Upper lobe of left lung (tissue), 4 donors: ENCODE results near the gene ACAD9.

Experiments used
- POLR2AphosphoS5 ChIP-seq, 2 donors: sonication (generic); formaldehyde crosslinking; IDR thresholded peaks; one replicate each; pipeline ENCODE4 v1.5.1; 2017; ENCODE audit warnings: antibody characterized with exemption in 2 of 2
- TF ChIP-seq, protein P1 (sequence below), 6 experiments: fragments of 450-650 bp in 4 of 6; fragments of 200-600 bp in 2 of 6; sonication (generic) in 2 of 6; IDR thresholded peaks; one replicate each; pipeline ENCODE4 v1.5.1; 2016 to 2019; ENCODE audit warnings: antibody characterized with exemption in 6 of 6

GRCh38 chr3:128859630-128860029, 19.8 kb upstream of the ACAD9 start:
- TF ChIP-seq, protein P1, sequence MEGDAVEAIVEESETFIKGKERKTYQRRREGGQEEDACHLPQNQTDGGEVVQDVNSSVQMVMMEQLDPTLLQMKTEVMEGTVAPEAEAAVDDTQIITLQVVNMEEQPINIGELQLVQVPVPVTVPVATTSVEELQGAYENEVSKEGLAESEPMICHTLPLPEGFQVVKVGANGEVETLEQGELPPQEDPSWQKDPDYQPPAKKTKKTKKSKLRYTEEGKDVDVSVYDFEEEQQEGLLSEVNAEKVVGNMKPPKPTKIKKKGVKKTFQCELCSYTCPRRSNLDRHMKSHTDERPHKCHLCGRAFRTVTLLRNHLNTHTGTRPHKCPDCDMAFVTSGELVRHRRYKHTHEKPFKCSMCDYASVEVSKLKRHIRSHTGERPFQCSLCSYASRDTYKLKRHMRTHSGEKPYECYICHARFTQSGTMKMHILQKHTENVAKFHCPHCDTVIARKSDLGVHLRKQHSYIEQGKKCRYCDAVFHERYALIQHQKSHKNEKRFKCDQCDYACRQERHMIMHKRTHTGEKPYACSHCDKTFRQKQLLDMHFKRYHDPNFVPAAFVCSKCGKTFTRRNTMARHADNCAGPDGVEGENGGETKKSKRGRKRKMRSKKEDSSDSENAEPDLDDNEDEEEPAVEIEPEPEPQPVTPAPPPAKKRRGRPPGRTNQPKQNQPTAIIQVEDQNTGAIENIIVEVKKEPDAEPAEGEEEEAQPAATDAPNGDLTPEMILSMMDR (IDR thresholded peaks at IDR 0.05): no peak
- no peak for TF ChIP-seq POLR2AphosphoS5 (IDR thresholded peaks at IDR 0.05)
